GM12873 (cell line): ENCODE measurements around the gene SNTG2.

ENCODE experiments used
- TF ChIP-seq, protein P1 (sequence below): IDR thresholded peaks from 2 replicates; pipeline ENCODE4 v1.5.1; 2012; ENCODE audit warnings: low read depth, mild to moderate bottlenecking, moderate library complexity, low read length, control low read depth; ENCODE audit not compliant: insufficient read depth; ENCODE audit errors: missing control alignments

Gene SNTG2

DNA sequence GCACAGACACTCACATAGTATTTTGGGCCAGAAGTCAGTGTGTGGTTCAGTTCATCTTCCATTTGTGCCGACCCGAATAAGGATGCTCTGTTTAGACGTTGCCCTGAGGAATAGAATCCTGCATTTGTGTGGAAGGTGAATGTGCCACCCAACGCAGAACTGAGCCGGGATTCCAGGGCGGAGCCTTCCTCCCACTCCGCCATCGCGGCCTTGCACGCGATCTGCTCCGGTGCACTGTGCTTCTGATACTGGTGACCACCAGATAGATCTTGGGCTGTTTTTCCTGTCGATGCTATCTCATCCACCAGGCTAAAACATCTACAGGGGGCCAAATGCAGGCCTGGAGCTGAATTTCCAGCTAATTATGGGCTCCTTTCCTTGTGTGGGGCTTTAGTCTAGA, 29.6 kb upstream of the SNTG2 start:
- TF ChIP-seq, protein P1, sequence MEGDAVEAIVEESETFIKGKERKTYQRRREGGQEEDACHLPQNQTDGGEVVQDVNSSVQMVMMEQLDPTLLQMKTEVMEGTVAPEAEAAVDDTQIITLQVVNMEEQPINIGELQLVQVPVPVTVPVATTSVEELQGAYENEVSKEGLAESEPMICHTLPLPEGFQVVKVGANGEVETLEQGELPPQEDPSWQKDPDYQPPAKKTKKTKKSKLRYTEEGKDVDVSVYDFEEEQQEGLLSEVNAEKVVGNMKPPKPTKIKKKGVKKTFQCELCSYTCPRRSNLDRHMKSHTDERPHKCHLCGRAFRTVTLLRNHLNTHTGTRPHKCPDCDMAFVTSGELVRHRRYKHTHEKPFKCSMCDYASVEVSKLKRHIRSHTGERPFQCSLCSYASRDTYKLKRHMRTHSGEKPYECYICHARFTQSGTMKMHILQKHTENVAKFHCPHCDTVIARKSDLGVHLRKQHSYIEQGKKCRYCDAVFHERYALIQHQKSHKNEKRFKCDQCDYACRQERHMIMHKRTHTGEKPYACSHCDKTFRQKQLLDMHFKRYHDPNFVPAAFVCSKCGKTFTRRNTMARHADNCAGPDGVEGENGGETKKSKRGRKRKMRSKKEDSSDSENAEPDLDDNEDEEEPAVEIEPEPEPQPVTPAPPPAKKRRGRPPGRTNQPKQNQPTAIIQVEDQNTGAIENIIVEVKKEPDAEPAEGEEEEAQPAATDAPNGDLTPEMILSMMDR: no peak

DNA sequence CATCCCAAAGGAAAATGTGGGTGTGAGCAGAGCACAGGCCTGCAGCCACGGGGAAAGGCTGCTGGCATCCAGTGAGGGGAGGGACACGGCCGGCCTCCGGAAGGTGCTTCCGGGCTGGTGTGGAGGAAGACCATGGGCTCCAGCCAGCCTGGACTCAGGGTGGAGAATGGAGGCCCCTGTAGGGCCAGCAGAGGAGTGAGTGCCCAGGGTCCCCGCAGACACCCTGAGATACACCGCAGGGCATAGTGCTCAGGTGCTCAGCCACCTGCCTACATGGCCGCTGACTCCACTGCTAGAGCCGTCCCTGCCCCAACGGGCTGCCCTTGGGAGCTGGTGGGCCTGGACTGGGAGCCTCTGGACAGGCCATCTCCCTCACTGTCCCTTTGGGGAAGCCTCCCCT, 28.5 kb upstream of the SNTG2 start:
- TF ChIP-seq, protein P1: no peak

DNA sequence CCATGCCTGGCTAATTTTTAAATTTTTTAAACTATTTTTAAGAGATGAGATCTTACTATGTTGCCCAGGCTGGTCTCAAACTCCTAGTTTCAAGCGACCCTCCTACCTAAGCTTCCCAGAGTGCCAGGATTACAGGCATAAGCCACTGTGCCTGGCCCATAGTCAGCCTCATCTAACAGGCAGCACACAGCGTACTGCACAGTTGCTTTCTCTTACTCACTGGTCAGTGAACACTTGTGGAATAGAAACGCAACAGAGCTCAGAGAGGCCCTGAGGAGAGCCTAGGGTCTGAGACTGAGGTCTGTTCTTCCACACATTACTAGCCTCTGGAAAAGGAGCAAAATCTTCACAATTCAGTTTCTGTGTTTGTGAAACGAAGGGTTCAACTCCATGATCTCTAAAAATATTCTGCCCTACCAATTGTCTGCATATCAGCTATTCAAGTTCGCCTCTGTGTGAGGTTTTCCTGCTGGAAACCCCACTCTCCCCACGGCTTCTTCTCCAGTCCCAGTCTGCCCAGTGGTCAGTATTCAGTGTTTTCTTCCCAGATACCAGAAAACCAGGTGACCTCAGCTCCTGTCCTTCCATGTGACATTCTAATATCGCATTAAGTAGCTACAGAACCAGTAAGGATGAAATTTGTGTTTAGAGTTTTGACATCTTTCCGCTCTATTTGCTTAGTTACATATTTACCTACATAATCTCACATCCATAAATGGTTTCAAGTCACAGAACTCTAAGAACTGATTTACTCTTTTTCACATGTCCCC, 26.6 kb upstream of the SNTG2 start:
- TF ChIP-seq, protein P1: no peak

DNA sequence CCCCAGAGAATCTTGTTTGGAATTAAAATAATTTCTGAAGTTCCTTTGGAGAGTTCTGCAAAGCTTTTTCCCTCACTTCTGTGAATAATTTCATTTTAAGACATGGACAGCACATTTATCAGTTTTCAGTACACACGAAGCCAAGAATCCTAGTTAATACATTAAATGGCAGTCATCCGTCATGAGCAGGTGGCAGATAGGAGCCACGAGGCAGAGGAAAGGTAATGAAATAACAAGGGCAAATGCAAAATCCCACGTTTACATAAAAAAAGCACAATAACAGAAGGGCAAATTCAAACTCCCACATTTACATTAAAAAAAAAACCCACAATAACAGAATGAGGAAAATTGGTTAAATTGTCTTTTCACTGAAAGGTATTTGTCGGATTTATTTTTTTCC, 25.9 kb upstream of the SNTG2 start:
- TF ChIP-seq, protein P1: no peak

DNA sequence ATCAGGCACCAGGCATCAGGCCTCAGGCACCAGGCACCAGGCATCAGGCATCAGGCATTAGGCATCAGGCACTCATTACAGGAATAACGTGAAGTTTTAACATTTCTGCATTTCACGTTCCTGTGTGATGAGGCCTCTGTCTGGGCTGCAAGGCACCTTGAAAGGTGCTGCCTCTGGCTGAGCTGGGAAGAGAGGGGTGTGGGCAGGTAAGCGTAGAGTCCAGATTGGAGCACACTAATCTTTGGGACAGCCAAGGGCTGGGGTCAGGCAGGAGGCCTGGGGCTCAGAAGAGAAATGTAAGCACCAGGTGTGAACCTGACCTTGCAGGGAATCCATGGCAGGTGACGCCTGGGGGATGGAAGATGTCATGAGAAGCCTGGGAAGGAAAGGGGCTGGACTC, 25.3 kb upstream of the SNTG2 start:
- TF ChIP-seq, protein P1: no peak

DNA sequence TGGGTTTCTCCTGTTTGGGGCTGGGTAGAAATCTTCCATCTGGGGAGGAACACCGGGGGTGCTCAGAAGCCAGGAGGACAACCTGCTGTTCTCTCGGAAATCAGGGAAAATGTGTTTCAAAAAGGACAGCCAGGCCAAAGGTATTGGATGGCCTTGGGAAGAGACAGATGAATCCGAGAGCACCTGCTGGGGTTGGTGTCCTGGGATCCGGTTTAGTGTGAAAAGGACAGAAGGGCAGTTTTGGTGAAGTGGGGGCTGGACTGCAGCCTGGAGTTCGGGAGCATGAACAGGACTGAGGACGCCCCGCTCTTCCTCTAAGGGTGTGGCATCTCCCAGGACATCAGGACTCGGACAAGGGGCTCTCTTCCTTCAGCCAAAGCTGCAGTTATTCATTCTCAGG, 24.9 kb upstream of the SNTG2 start:
- TF ChIP-seq, protein P1: no peak

DNA sequence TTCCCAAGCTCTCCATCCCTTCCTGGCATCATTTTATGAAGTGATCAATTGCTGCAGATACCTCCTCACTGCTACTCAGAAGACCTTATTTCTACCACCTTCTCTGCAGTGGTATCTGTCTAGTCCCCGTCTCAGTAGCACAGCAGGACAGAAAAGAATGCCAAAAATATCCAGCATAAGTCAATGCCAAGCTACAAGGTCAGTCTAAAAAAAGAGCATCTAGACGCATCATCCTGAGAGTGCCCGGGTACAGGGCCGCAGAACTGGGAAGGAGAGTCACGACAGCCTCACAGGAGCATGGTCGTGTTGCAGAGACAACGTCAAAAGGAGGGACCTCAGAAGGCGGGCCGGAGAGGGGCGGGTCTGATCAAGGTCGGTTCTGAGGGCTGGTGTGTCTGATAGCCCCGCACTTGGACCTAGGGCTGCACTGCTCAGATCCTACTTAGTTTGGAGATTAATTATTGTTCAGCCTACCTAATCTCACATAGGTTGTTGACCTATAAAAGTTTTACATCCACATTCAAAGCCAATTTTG, 24.3 kb upstream of the SNTG2 start:
- TF ChIP-seq, protein P1: no peak
